GM18873 (cell line): ENCODE data around the gene LCN1.
"Not testable (repeated sequence)": the region's sequence is repeated elsewhere in the genome, so short reads cannot be mapped to it uniquely, and the experiment has no call there.

Experiments
- ATAC-seq: cut with Tn5 transposase; IDR thresholded peaks from one replicate; pipeline ENCODE4 v1.9.1; 2021; ENCODE audit warnings: mild to moderate bottlenecking, moderate library complexity, moderate number of reproducible peaks; ENCODE audit not compliant: unreplicated experiment, low FRiP score

LCN1 gene

DNA sequence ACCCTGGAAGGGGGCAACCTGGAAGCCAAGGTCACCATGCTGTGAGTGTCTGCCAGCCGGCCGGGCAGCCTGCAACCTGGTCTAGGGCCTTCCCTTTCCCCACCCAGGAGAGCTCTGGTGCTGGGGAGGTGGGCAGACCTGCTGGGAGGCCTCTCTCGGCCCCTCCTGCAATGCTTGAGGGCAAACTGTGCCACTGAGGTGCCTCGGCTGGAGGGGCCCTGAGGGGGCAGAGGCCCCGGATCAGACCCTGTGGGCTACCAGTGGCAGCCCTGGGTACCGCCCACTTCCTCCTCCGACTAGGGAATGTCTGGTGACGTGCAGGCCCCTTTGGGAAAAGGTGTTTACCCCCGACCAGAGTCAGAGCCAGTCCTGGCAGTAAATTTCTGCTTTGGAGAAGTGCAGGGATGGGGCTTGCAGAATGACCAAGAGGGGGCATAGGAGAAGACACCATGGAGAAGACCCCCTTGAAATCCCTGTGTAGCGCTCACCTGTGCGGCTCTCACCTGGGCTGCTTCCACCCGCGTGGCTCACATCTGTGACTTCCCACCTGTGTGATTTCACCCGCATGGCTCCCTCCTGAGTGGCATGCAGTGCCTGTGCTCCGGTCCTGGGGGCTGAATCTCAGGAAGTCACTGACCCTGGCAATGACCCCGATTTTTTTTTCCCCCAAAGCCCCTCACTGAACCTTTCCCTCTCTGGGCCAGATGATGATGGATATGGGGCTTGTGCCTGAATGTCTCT, 1.1 kb downstream of the LCN1 start:
- ATAC-seq = no peak

DNA sequence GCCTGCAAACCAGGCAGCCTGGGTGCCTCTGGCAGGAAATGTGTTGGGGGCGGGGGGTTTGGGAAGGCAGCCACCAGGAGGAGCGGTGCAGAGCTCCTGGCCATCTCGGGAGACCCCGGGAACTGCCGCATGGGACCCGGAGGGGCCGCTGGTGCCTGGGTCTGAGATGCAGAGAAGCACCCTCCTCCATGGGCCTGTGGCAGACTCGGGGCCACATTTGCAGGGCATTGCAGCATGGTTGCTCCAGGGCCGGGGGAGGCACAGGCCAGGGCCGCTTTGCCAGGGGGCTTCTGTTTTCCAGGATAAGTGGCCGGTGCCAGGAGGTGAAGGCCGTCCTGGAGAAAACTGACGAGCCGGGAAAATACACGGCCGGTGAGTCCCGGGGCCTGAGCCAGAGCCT, 1.7 kb downstream of the LCN1 start:
- no peak for ATAC-seq

DNA sequence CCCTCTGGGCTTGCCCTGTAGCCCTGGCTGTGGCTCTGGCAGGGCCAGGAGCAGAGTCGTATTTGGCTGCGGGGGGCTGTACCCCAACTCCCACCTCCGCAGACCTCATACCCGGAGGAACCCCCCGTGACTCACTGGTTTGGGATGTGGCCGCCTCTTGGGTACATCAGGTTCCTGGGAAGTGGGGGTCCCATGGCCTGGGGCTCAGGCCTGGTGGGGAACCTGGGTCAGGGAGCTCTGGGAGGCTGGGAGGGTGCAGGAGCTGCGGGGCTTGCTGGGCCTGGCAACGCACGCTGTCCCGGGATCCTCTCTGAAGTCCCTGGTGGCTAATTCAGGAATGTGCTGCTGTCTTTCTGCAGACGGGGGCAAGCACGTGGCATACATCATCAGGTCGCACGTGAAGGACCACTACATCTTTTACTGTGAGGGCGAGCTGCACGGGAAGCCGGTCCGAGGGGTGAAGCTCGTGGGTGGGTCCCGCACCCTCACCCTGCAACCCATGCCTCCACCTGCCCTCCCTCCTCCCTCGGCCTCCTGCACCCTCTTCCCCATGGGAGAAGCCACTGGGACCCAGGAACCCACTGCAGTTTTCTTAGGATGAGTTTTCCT, 2.4 kb downstream of the LCN1 start:
- no peak for ATAC-seq

DNA sequence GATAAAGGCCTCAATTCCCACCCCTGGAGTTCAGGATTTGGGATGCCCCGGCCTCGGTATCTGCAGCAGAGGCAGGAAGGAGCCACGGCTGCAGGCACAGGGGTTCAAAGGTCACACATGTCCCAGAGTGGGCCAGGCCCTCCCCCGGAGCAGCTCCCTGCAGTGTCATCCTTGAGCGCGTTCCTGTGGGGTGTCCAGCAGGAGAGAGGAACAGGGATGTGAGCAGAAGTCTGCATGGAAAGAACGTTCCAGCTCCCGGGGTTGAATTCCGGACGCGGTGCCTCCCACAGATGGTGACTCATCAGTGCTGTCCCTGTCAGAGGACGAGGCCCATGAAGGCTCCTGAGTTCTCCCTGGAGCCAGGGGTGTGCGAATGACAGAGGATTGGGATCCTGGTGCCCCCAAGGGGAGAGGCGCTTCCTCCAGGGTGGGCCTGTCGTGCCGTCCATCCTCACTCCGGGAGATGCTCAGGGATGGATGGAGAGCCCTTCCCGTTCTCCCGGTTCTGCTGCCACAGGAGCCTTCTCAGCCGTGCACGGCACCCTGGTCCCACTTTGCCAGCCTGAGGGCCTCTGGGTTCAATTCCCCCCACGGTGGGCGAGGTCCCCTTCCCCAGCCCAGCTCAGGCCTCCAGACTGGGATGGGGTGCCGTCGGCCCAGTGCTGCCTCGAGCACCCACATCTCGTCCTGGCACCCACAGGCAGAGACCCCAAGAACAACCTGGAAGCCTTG, 3.1 kb downstream of the LCN1 start:
- no peak for ATAC-seq

DNA sequence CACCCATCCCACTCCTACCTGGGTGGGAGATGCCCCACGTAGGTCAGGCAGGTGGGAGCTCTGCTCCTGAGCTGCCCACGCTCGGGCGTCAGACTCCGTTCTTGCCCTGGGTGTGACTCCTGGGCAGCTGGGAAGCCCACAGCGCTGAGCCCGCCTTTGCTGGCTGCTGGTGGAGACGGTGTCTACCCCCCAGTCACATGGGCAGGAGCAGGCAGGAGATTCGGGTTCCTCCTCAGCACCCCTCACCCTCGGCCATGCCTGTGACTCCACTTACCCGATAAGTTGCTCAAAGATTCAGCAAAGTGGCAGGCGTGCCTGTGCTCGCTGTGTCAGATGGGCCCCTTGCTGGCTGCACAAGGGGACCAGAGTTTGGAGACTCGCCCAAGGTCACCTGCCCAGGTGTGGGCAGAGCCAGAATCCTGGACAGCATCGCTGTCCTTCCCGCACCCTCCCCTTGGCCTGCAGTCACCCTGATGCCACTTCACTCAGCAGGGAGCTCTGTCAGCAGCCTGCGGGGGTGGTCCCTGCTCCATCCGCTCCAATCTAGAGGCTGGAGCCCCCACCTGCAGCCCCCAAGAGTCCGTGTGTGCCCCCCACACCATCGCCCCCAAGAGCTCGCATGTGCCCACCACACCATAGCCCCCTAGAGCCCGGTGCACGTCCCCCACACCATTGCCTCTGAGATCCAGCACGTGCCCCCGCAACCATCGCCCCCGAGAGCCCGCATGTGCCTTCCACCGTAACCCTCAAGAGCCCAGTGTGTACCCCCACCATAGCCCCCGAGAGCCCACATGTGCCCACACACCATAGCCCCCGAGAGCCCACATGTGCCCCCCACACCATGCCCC, 4.2 kb downstream of the LCN1 start:
- no peak for ATAC-seq

DNA sequence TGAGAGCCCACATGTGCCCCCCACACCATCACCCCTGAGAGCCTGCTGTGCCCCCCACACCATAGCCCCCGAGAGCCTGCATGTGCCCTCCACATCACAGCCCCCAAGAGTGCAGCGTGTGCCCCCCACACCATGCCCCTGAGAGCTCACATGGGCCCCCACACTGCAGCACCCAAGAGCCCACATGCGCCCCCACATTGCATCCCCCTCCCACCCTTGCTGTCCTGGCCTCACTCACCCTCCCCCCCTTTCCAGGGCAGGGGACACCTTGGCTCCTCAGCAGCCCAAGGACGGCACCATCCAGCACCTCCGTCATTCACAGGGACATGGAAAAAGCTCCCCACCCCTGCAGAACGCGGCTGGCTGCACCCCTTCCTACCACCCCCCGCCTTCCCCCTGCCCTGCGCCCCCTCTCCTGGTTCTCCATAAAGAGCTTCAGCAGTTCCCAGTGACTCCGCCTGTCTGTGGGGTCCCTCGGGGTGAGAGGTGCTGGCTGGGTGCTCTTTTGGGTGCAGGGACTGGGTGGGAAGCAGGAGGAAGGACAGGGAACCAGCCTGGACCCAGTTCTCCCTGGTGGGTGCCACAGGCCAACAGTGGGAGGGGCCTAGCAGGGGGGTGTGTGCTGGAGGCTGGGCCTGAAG, 5.0 kb downstream of the LCN1 start:
- no peak for ATAC-seq

DNA sequence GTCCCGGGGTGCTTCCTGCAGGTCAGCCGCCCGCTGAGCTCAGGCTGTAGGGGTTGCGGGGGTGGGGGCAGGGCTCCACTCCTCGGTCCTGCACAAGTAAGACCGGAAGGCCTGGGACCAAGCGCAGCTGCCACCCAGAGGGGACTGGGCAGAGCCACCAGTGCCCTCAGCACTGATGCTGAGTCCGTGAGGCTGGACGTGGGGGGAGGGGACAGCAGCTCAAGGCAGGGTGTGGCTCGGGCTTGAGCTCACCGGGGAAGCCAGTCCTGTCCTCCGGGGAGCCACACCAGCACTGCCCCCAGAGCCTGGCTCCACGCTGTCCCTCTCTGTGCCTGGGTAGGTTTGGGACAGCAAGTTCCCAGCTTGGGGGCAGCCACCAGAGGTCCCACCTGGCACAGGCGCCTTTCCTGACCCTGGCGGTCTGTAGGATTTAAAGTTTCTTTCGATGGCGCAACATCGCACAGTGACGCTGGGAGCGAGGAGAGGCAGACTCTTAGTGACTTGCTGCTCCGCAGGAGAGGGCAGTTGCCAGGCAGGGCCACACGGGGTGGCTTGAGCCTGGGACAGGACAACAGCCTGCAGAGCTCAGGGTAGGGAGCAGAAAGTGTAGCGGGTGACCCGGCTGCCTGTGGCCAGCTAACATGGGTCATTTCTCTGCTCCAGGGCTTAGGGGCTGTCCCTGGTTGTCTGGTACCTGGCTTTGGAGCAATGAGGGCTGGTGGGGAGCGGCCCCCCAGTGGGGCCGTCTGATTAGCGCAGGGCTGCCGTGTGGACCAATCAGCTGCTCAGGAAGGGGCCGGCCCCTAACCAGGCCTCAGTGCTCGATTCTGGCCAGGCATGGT, 5.7 kb downstream of the LCN1 start:
- no peak for ATAC-seq

DNA sequence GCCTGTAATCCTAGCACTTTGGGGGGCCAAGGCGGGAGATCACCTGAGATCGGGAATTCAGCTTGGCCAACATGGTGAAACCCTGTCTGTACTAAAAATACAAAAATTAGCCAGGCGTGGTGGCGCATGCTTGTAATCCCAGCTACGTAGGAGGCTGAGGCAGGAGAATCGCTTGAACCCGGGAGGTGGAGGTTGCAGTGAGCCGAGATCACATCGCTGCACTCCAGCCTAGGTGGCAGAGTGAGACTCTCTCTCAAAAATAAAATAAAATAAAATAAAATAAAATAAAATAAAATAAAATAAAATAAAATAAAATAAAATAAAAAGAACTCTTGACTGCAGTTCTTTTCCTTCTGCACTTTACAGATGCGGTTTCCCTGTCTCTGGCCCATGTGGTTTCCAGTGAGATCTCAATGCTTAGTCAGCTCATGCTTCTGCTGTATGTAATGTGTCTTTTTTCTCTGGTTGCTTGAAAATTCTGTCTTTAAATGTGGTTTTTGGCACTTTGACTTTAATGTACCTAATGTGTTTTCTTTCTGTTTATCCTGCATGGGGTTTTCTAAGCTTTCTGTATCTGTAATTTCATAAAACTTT, 7.7 kb downstream of the LCN1 start:
- not testable (repeated sequence) for ATAC-seq

DNA sequence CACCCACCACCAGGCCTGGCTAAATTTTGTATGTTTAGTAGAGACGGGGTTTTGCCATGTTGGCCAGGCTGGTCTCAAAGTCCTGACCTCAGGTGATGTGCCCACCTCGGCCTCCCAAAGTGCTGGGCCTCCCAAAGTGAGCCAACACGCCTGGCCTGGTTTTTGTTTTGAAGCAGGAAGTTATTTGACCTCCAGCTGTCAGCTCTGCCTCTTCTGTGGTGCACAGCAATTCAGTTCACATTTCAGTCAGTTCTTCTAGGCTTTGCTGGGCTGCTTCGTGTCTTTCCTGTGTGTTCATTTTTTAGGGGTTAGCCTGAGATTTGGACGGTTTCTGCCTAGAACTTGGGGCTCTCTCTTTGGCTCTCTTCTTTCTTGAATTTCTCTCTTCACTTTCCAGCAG, 8.9 kb downstream of the LCN1 start:
- no peak for ATAC-seq

DNA sequence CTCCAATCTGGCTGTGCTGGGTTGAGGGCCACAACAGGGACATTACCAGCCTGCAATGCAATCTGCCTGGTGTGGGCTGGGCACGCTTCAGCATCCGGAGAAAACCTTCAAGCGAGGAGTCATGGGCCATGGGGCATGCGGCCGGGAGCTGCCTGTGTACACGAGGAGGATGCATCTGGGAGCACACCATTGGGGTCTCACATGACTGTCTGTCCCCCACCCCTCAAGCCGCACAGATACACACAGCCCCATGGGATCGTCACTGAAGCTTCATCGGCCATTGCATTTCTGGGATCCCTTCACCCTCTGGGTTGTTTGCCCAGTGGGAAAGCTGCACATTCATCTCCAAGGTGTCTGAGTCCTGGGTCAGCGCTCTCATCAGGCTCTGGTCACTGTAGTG, 9.9 kb downstream of the LCN1 start:
- no peak for ATAC-seq

DNA sequence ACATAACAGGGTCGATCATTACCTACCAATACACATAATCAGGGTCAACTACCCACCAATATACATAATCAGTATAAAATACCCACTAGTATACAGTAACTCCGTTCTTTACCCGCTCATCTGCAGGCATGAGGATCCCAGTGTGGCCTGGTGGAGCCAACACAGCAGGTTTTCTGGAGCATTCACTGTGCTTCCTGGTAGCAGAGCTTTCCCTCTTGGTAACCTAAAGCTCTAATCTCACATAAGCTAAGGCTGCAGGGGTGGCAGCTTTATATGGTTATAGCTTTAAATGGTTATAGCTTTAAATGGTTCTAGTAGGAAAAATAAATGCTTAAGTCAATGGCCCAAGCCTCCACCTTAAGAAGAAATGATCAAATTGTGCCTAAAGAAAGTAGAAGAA, 11.9 kb downstream of the LCN1 start:
- no peak for ATAC-seq

DNA sequence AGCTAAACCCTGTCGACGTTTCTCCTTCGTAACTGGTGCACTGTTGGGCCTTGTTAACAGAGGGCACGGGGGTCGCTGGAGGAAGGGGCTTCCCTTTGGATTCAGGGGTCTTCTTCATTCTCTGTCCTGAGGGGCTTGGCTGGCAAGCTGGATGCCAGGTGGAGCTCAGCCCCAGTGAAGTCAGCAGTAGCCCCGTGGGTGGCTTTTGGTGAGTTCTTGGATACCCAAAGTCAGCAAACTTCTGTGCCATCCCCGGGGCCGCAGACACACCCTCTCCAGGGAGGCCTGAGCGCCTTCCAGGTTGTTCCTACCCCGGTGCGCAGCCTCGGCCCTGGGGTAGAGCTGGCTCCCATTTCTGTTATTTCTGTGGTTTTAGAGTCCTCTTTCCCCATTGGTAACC, 12.4 kb downstream of the LCN1 start:
- ATAC-seq = no peak

DNA sequence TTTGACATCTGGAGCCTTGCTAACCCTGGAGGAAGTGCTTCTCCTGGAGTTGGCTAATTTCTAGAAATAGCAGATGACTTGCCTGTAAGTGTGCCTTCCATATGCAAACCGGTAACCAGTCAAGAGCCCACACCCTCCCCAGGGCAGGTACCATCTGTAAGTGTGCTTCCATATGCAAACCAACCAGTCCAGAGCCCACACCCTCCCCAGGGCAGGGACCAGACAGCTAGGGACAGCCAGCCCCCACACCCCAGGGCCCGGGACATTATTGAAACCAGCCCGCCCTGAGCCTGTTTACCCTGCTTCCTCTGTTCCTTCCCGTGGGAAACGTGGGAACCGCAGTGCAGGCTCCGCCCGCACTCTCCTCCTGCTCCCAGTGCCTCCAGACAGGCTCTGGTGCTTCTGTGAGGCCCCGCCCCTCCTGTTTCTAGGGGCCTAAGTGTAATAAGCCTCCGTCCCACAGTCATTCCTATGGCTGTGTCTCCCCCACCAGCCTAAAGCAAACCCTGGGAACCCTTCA, 13.0 kb downstream of the LCN1 start:
- not testable (repeated sequence) for ATAC-seq

DNA sequence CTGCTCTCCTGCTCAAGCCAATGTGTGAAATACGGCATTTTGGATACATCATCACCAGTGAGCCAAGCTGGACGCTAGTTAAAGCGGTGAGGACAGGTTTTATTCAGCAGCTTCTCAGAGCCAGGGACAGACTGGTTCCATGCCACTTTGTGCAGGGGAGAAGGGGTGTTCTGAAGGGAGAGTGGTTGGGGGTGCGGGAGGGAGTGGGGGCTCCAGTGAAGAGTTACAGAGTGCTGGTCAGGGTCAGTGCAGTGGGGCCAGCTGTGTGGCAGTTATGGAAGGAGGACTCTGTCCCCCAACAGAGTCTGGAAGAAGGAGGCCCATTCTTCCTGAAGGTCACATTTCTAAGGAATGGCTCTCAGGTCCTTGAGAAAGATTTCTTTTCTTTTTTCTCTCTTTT, 13.6 kb downstream of the LCN1 start:
- not testable (repeated sequence) for ATAC-seq

DNA sequence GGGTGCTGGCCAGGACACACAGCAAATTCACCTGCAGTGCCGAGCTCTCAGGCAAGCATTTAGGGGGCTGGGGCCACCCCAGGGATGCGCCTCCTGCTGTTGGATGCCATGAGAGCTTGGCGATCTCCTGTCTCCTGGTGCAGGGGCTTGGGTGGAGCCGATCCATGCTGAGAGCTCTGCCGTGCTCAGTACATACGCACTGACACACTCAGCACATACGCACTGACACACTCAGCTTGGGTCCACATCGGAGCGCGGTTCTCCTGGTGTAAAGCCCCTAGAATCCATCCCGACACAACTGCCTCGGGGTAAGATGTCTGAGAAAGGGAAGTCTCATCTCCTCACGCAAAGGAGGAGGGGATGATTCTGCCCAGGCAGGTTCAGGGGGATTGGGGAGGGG, 14.4 kb downstream of the LCN1 start:
- not testable (repeated sequence) for ATAC-seq

DNA sequence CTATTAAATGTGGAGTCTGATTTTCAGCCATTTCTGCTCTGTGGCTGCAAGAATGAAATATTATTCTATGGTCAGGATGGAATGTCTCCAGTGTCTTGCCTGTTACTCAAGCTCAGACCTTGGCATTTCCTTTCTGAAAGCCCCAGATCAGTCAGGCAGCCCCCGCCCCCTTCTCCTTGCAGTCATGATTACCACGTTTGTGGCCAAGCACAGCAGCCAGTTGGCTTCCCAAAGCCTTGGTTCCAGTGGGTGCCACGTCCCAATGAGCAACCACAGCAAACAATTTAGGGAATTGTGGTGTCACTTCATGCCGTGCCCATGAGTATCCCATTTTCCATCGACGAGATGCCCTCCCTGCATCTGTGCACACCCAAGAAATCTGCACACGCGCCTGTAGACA, 15.0 kb downstream of the LCN1 start:
- ATAC-seq = no peak

DNA sequence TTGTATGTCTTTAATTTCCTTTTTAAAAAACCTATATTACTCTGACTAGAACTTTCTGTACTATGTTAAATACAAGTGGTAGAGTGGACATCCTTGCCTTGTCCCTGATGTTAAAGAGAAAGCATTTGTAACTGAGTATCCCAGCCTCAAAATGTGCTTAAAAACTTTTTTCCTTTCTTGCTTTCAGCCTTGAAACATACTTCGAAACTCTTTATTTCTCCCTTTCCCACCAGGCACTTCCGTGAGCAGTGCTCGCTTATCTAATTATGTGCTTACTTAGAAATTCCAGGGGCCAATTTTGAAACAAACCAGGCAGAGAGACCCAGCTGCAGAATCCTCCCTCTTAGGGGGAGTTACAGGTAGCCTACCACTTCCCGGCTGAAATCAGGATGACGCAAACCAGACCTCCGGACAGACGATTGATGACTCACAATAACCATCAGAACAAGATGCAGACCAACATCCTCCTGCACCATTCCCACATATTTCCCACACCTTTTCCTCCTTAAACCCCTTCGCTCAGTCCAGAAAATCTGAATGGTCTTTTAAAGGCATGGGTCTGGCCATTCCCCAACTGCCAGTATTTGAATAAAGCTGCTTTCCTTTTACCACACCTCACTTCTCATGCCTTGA, 22.1 kb downstream of the LCN1 start:
- not testable (repeated sequence) for ATAC-seq

DNA sequence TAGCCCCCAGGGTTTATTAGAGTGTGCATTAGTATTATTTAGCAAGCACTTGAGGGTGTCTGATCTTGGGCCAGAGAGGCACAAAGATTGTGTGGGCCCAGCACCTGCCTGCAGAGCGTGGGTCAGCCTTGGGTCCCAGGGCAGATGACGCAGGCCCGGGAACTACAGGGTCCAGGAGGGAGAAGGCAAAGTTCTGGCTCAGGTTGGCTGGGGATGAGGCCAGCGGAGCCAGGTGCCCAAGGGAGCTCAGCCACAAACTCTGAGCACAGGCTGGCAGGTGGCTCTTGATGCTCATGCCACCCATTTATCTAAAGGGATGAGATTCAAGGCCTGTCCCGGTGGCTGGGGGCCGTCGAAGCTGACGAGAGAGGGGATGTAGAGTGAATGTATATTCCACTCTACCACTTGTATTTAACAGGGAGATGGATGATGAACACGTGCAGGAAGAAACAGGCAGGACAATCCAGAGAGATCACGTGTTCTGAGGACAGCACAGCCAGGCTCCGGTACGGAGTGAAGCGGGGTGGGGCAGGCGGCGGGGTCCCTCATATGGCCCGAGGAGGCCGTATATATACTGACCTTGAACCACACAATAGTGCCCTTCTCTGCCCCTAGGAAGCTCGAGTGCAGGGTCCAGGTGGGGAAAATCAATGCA, 23.9 kb downstream of the LCN1 start:
- no peak for ATAC-seq
